ENCODE data around the gene OTOGL.

DNA sequence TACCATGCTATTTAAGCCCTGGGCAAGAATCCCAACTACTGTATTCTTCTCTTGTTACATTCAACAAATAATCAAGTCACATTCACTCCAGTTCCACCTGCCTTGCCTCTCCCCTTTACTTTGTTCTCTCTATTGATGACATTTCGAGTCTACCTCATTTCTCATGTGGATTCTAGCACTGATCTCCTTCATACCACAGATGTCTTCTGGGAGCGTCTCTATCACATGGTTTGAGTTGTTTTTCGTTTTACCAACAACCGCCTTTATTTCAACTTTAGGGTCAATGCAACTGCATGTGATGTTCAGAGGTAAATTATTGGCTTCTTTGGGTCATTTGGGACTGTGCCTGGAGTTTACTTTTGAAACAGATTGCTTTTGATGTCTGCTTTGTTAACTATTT lies 40.7 kb downstream of the OTOGL start:
- TF ChIP-seq, protein P1, sequence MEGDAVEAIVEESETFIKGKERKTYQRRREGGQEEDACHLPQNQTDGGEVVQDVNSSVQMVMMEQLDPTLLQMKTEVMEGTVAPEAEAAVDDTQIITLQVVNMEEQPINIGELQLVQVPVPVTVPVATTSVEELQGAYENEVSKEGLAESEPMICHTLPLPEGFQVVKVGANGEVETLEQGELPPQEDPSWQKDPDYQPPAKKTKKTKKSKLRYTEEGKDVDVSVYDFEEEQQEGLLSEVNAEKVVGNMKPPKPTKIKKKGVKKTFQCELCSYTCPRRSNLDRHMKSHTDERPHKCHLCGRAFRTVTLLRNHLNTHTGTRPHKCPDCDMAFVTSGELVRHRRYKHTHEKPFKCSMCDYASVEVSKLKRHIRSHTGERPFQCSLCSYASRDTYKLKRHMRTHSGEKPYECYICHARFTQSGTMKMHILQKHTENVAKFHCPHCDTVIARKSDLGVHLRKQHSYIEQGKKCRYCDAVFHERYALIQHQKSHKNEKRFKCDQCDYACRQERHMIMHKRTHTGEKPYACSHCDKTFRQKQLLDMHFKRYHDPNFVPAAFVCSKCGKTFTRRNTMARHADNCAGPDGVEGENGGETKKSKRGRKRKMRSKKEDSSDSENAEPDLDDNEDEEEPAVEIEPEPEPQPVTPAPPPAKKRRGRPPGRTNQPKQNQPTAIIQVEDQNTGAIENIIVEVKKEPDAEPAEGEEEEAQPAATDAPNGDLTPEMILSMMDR (IDR thresholded peaks at IDR 0.05), result no peak
- TF ChIP-seq POLR2A (IDR thresholded peaks at IDR 0.05), result no peak
